ENCODE results near the gene GADD45G.

The GADD45G gene

DNA sequence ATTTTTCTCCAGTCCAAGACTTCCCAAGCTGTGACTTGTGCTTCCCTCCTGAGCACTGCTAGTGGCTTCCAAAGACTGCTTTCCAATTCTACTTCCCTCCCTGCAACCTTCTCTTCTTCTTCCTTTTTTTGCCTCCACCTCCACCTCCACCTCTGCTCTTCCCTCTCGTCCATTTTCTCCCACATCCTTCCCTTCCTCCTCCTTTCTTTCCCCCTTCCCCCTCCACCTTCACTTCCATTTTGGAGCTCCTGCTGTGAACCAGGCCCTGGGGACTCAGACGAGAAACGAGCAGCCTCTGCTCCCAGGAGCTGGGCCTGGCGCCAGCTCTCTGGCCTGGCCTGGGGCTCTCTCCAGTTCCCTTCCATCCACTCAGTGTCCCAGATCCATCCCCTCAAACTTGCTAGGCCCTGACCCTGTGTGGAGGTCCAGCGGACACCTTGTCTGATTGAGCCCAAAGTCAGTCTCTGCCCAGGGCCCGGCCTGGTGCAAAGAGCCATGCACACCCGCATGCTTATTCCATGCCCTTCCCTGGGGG is 5.6 kb downstream of the GADD45G start:
- DNase-seq = no peak

DNA sequence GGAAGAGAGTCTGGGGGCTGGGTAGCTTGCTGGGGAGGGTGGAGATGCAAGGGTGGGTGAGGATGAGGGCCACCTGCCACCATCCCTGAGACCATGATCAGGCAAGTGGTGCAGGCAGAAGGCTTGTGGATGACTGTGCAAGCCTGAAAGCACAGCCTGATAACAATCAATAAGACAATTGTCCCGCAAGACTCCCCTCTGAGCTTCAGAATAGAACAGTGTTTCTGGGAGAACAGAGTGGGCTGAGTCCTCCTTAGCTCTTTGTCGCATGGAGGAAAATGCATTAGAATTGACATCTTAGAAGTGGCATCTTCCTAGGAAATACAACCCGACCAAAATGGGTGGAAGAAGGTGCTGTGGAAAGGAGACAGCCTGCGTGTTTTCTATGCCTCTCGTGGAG is 6.6 kb downstream of the GADD45G start:
- no peak for DNase-seq

DNA sequence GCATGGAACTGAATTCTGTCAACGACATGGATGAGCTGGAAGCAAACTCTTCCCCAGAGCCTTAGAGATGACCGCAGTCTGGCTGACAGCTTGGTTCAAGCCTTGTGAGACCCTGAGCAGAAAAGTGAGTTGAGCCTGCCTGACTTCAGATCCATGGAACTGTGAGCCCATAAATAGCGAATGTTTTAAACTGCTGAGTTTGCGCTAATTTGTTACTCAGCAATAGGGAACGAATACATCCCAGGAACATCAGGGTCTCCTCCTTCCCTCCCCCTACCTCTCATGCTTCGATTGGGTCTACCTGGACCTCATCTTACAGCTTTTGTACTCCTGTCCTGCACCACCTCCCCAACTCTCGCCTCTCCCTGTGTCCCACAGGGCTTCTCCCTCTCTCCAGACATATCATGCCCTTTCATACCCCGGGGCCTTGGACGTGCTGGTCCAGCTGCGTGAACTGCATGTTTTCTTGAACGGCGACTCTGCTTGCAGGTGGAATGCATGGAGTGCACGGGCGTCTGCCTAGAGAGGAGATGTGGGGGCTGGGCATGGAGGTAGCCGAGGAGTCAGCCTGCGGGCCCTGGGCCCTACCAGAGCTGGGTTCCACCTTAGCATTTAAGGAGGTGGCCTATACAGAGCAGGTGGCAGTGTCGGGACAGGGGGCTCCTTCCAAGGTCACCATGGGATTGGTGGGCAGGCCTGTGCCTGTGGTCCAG is 7.9 kb downstream of the GADD45G start:
- DNase-seq = no peak

DNA sequence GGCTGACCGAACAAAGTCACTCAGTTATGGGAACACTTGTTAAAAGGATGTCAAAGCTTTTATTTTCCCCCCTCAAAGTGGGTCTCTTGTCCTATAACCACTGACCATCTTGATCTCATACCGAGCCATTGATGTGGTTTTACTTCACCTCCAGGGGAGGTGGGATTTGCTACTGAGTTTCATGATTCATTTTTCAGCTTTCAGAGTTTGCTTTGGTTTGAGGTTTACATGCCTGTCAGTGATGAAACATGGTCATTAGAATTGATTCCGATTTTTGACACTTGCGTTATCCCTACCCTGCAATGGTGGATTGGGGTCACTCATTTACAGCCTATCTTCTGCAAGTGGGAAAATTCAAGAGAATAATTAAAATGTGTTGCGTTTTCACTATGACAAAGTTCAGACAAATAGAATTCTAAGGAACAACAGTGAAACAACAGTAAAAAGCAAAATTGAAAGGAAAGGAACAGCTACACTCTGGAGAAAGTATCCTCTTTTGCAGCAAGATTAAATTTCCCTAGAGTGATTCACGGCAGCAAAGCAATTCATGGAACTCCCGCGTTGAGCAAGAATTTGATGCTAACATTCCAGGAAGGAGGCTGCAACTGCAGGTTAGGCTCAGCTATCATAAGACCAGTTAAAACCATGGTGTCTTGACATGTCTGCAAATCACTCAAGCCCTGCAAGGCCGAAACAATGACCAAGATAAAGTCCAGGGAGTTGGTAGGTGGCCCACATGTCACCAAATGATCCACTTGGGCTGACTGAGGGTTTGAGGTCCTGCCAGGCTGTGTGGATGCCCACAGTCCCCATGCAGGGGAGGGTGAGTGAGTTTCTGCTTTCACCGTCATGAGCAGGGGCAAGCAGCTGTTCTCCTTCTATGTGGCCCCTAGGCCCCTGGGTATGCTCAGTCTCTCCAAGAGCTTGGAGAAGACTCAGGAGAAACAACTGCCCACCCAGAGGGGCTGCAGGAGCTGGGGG is 9.4 kb downstream of the GADD45G start:
- no peak for DNase-seq

DNA sequence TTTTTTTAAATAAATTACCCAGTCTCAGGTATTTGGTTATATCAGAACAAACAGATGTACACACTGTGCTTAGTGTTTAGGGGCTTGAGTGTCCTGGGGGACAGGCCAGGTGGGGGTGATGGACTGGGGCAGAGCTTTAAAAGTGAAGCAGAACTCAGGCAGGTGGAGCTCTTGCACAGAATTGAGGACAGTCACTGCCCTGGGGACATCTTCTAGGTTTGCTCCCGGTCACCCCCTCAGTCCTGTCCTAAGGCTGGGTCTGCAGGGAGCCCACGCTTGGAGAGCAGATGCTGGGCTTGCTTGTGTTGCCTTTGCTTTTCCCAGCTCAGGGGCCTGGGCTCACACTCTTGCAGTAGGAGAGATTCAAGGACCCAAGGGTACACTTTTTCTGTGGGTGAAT is 10.8 kb downstream of the GADD45G start:
- DNase-seq = no peak

DNA sequence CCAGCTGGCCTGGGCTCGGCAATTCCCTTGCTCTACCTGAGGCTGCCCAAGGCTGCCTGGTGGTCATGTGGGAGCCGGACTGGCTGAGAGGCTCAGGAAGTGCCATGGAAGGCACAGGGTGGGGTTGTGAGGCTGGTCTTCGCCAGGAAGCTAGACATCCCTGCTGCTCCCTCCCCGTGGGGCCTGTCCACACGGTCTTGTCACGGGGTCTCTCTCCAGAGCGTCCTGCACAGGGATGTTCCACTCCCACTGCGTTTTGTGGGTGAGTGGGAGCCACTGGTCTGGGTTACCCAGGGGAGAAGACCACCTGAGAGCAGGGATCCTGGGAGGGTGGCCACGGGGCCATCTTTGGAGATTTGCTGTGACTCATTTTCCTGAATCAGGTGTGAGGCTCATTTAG is 11.6 kb downstream of the GADD45G start:
- DNase-seq = no peak

DNA sequence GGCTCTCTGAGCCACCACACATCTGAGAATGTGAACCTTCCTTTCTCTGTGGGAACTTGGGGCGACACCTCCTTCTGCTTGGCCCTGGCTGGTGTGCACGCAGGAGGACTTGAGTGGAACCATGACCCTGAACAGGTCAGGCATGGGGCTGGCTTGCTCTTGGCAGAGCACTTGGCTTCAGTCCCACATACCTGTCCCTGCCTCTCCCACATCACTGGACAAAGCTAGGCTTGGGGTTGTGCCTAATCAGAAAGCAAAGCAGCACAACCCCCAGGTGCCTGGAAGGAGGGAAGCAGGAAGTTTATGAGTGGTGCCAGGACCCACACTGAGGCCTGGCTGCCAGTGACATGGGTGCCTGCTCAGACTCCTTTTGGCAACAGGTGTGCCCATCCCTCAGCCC is 13.2 kb downstream of the GADD45G start:
- DNase-seq = no peak

DNA sequence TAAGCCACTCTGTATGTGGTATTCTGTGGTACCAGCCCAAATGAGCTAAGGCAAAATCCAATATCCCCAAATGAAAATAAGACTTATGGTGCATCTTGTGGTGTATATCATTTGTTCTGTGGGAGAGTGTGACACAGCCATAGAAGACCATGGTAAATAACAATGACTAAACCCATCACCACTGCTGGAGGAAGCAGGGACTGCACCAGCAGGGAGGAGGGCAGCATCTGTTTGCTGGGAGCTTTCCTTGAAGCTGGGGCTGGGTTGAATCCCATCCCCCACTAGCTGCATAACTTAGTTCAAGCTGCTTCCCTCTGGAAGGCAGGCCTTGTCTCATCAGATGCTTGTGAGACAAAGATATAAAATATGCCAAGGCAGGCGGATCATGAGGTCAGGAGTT is 14.2 kb downstream of the GADD45G start:
- DNase-seq = no peak

DNA sequence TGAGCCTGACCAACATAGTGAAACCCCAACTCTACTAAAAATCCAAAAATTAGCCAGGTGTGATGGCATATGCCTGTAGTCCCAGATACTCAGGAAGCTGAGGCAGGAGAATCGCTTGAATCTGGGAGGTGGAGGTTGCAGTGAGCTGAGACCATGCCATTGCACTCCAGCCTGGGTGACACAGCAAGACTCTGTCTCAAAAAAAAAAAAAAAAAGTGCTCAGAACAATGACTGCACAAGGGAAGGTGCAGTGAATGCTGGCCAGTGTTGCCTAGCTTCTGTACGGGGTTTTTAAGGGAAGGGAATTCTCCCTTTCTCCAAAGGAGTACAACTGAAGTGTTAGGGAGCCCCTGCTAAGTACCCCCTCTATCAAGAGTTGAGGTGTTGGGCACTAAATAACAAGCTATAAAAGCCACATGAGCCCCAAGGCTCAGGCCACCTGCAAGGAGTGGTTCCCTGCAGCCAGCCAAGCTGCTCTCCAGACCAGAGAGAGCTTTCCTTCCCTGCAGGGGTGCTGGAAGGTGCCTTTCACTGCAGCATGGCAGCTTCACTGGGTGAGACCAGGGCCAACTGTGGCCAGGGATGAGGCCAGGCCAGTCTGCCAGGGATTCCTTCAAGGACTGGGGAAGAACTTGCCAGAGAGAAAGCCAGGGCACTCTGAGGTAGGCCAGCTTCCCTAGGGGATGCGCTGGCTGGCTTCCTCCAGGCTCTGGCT is 14.8 kb downstream of the GADD45G start:
- DNase-seq = no peak

DNA sequence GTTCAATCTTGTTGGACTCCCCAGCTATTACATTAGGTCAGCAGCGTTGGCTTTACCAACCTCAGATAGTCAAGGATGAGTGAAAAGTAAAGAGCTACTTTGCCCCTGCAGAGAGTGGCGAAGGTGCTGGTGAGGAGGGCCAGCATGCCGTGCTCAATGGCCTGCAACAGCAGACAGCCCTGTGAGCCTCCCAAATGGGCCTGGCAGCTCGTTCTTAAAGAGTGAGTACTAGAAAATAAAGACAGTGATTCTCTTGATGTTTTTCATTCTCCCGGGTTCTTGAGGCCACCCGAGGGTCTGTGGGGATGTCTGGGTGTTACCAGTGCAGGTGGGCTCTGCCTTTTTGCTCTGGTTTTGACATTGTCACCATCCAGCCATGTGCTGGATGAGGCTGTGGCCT is 16.2 kb downstream of the GADD45G start:
- no peak for DNase-seq

DNA sequence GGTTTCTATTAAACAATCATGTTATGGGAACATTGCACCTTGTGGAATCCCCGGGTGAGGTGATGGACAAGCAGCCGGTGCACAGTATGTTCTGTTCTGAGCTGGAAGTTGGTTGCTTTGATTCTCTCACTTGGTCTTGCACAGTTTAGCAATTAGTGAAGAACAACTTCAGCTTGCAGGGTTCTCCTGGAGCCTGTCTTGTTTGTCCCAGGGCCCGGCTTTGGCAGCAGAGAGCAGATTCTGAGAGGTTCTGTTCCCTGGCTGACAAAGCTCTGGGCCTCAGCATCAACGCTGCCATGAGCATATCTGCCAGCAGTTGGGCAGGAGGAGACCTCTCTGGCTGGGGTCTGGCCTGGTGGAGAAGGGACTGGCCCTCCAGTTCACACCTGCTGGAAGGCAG is 16.9 kb downstream of the GADD45G start:
- no peak for DNase-seq

DNA sequence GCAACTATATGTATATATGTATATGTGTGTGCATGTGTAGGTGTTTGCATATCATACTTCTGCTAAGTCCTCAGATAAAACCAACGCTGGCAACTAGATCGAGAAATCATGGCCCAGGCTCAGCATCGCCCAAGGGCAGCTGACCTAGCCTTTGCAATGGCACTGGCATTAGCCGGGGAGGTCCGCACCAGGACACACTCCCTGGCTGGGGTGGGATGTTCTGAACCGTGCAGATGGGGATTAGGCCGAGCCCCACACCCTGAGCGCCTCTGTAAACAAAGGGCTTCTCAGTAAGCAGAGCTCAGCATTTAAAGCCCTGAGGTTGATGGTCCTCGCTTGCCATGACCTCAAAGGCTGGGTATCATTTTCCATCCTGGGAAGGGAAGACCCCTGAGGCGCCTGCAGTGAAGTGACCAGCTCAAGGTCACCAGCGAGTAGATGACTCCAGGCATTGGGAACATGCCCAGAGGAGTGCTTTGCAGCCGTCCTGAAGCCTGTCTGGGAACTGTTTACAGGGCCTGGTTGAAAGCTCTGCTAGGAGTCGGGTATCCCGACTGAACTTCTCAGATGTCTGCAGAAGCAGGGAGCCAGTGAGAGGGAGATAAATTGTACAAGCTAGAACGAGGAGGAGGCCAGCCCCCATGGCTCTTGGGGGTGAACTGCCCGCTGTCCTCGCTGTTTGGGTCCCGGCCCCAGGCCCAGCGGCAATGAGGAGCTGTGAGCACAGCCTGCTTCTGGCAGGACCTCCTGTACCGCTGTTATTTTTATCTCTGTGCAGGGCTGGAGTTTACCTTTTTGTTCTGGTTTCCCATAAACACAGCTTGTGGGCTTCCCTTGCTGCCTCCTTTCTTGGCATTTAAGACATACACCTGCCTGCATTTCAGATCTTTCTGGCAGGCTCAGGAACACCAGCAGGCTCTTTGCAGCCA is 18.4 kb downstream of the GADD45G start:
- DNase-seq = no peak

DNA sequence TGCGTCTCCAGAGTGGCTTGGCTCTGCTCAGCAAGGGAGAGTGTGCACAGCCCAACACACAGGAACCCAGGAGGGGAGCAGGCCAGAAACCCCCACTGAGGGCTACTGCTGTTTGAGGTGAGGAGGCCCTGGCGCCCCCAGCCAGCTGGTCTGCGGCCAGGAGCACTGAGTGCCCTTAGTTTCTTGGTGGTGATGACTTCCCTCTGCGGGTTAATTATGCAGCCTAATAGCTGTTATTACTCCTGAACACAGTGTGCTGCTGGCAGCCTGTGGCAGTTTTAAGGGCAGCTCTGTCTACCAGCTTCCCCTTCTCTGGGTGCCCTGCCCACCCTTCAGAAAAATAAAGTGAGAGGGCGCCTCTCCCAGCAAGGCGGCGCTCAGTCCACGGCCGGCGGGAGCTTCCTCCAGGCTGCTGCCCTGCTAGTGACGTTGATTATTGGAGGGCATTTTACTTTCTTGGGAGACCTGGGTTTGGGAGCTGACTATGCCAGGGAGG is 19.2 kb downstream of the GADD45G start:
- peak; percentile 79 for DNase-seq

DNA sequence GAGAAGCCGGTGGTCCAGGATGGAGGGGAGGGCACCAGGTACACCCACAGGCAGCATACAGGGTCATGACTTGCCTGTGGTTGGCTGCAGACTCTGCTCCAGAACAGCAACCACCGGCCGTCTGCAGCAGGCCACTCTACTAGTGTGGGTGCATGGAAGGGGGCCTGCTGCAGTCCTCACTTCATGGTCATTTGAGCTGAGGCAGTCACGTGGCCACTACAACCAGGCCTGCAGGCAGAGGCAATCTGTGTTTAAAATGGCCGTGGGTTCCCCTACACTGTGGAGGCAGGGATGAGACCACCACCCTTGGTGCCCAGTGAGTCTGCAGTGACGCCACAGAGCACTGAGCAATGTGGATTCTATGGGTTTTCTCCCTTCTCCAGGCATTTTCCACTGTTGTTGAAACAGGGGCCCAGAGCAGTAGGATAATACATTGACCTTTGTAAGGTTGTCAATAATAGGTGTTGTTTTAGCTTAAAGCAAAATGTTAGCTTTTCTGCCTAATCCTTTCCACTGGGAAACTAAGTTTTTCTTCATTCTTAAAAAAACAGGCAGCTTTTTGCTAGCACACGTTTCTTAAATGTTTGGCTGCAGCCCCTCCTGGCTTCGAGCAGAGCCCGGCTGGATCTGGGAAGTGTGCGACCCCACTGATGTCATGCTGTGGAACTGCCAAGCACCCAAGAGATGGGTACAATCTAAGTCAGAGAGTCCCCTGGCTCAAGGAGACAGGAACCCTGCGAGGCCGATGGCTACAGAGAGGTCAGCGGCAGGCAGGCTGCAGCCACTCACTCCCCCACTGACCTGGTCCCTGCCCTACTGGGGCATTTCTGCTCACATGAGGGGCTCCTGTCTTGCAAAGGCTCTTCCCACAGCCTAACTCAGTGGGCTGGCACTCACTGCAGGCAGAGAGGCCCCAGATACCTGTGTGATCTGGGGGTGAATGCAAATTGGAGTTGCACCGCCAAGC is 21.2 kb downstream of the GADD45G start:
- no peak for DNase-seq

DNA sequence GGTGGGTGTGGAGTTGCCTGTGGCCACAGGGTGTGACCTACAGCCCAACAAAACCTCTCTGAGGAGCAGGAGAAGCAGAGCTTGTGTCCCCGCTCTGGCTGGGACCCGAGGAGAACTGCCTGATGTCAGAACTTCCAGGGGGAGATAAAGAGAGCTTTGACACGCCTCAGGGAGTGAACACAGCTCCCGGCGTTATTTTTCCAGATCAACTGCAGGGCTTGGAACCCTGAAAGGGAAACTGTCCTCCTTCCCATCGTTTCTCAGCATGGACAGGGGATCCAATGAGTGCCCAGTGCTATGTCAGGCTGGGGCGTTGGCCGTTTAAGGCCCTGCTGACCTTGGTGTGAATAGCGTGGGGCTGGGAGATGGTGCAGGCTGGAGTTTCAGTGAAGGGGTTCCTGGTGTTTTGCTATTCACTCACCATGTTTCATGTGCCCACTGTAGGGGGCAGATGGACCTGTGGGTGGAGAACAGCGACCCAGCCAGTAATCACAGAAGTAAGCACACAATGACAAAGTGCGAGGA is 22.0 kb downstream of the GADD45G start:
- no peak for DNase-seq

DNA sequence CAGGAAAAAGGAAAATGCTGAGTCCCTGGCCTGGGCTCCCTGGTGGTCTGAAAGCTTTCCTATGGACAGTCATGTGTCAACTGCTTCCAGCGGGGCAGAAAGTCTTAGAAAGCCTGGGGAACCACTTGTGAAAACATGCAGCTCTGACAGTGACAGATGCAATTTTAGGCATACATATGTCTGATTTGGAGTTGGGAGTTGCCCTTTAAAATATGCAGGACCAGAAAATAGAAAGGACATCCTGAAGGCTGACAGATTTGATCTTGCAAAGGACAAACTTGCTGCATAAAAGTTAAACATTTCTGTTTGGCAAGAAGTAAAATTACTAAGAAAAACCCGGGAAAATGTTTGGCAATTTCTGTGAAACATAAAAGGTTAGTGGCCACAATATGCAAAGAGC is 23.8 kb downstream of the GADD45G start:
- DNase-seq = no peak

DNA sequence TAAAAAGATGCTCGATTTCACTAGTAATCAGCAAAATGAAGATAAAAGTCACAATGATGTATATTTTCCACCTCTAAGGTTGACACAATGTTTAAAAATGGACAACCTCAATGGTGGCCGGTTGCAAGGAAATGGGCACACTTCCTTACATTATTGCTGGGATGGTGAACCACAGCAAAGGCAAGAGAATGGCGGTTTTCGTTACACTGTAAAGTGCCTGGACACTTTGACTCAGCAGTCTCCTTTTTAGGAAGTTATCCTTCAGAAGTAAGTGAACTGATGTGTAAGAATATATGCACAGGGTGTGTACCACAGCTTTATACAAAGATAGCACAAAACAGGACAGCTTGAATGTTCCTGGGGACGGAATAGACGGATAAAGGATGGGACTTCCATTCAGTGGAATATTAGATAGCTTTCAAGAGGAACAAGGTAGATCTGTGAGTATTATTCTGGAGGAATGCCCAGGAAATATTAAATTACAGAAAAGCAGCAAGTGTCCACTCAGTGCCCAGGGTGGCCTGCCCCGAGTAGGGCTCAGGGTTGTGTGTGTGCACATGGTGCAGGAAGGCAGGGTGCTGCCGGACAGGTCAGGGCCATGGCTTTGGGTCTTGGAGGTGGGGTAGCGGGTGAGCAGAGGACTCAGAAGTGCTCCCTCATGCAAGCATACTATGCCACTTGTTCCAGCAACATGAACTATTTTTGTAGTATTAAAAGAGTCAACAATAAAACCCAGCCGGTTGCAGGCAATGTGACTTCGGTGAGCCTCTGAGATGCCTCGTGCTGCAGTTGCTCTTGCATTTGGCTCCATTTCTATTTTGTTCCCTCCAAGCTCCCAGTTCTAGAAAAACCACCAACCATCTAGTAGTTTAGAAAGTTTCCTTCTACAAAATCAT is 24.5 kb downstream of the GADD45G start:
- no peak for DNase-seq

DNA sequence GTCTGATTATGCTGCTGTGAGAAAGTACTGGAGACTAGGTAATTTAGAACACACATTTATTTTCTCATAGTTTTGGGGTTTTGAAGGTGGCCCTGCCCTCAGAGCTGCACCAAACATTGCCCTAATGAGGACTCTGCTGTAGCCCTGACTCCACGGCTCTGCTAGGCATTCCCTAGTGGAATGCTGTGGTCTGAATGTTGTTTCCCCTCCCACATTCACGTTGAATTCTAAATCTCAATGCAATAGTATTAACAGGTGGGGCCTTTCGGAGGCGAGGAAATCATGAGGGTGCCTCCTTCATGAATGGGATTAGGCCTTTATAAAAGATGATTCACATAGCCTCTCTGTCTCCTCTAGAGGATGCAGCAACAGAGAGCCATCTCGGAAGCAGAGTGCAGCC is 25.7 kb downstream of the GADD45G start:
- no peak for DNase-seq

DNA sequence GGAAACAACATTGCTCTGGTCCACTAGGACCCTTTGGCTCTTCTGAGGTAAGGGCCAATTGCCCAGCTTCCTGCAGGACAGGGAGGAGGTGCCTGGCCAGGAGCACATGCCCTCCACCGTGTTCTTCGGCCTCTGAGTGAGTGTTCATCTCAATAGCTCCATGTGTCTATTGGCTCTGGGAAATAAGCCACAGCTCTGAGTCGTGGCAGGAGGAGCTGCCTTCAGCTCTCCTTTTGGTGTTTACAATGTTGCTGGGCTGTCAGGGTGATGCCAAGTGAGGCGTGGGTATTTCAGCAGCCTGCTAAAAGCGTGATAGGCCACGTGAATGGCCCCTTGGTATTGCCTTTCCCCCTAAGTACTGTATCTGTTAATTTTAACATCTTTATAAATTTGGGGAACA is 26.6 kb downstream of the GADD45G start:
- no peak for DNase-seq

Measured in NCI-H1417 treated with DMSO at 0.1 percent for 48 hours (cell line).